Esophagus squamous epithelium (tissue), 4 donors: ENCODE data around the gene IGFL4.
A peak's percentile ranks its signal among the peaks of the same experiment; 100 is the strongest.

ENCODE experiments used
- CTCF ChIP-seq, 6 experiments: fragments of 450-650 bp in 4 of 6; fragments of 200-600 bp in 2 of 6; sonication (generic) in 2 of 6; IDR thresholded peaks; one replicate each; pipeline ENCODE4 v1.5.1; 2016 to 2019; ENCODE audit warnings: antibody characterized with exemption in 6 of 6, mild to moderate bottlenecking in 4 of 6, moderate library complexity in 4 of 6
- POLR2A ChIP-seq, 4 donors: fragments of 450-650 bp; IDR thresholded peaks; one replicate each; pipeline ENCODE4 v1.6.1; 2017; ENCODE audit warnings: antibody characterized with exemption in 4 of 4, mild to moderate bottlenecking in 4 of 4, moderate library complexity in 3 of 4

- no peak for TF ChIP-seq POLR2A (IDR thresholded peaks at IDR 0.05)
- TF ChIP-seq CTCF (IDR thresholded peaks at IDR 0.05): peak in 5 of 6 experiments; percentile 17 to 55 (median 40)
Measured at GRCh38 chr19:46021531-46022041, 19.2 kb downstream of the IGFL4 start.
